IPS DF 4.7 (cell line): ENCODE data around the gene ABHD8.

Experiments
- DNase-seq: peaks from one replicate; pipeline ENCODE4 v3.0.0-alpha.2; 2013; ENCODE audit warnings: low spot score; ENCODE audit errors: extremely low read depth

The ABHD8 gene

DNA sequence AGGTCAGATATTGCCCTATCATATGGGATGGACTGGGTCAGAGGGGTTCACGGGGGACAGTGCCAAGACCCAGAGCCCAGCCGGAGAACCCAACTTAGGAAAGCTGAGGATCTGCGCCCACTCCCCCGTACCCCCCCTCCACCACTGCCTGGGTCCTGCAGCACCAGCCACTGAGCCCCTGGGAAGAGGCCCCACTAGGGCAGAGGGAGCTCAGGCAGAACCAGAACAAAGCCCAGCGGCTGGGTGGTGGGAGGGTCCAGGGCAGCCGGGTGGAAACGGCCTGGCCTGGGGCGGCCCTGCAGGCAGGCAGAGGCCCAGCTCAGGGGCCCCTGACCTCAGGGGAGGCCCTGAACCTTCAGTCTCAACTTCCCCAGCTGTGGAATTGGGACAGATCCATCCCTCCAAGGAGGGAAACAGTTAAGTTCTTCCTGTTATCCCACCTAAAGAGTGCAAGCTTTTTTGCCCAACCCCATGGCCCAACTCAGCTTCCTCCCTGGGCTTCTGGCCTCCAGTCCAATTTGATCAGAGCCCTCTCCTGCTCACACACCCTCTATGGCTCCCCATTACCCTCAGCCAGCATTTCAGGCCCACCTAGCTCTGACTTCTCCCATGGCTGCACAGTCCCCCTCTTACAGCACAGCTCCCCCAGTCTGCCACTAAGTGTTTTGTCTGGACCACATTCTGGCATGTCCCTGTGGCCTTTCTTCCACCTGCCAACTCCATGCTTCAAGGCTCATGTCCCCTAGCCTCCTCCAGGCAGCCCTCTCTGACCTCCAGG is 60.6 kb downstream of the ABHD8 start:
- no peak for DNase-seq
